Ectodermal cell (in vitro differentiated cells): ENCODE results near the gene PPM1H.

ENCODE experiments used
- H3K27ac ChIP-seq: 2 replicates; pipeline ENCODE4 v1.7.0; 2013; ENCODE audit warnings: mild to moderate bottlenecking, low read depth, low read length; ENCODE audit not compliant: insufficient read depth, poor library complexity, severe bottlenecking
- H3K27me3 ChIP-seq: 2 replicates; pipeline ENCODE4 v1.7.0; 2013; ENCODE audit warnings: mild to moderate bottlenecking, low read length; ENCODE audit not compliant: insufficient read depth, control insufficient read depth, poor library complexity, severe bottlenecking
- H3K36me3 ChIP-seq: one replicate; pipeline ENCODE4 v1.7.0; 2013; ENCODE audit warnings: low read length; ENCODE audit not compliant: control insufficient read depth, insufficient read depth
- H3K4me1 ChIP-seq: one replicate; pipeline ENCODE4 v1.7.0; 2013; ENCODE audit warnings: low read length; ENCODE audit not compliant: control insufficient read depth, insufficient read depth
- H3K4me3 ChIP-seq: 2 replicates; pipeline ENCODE4 v1.7.0; 2013; ENCODE audit warnings: low read depth, low read length, control low read depth; ENCODE audit not compliant: insufficient read depth
- H3K9me3 ChIP-seq: 2 replicates; pipeline ENCODE4 v1.7.0; 2013; ENCODE audit warnings: mild to moderate bottlenecking, low read length, moderate library complexity; ENCODE audit not compliant: control insufficient read depth
- WGBS, 2 experiments: methylation state at CpG; one replicate each; pipeline ENCODE4 v1.1.7; 2013; ENCODE audit warnings: missing lambda C conversion rate in 2 of 2; 5-methylcytosine and 5-hydroxymethylcytosine counted together

PPM1H gene

GRCh38 chr12:62631471-62632410, 303.2 kb downstream of the PPM1H start:
- Histone ChIP-seq H3K4me3 (peak overlapping the region; percentile 42), H3K27ac (no peak overlapping the region), H3K4me1 (peaks cover 21% of the 10 kb centered on the region), H3K27me3 (peaks cover 44% of the 10 kb centered on the region), H3K9me3 (no peaks in the 10 kb centered on the region), H3K36me3 (no peaks in the 10 kb centered on the region)
- WGBS, 2 experiments = 14 to 16% methylated on average over 58 of the region's 58 CpGs

GRCh38 chr12:62629971-62630739, 304.8 kb downstream of the PPM1H start:
- 43 to 51% methylated on average over 5 of the region's 5 CpGs for WGBS, 2 experiments
- Histone ChIP-seq H3K27me3 (peaks cover 44% of the 10 kb centered on the region), H3K9me3 (no peaks in the 10 kb centered on the region), H3K4me3 (no peak overlapping the region), H3K27ac (no peak overlapping the region), H3K36me3 (no peaks in the 10 kb centered on the region), H3K4me1 (peaks cover 22% of the 10 kb centered on the region)

- peaks cover 22% of the 10 kb centered on the region for H3K4me1 ChIP-seq
- peaks cover 44% of the 10 kb centered on the region for H3K27me3 ChIP-seq
- no peaks in the 10 kb centered on the region for H3K9me3 ChIP-seq
- H3K36me3 ChIP-seq = no peaks in the 10 kb centered on the region
- no peak overlapping the region for H3K27ac ChIP-seq
- 1 to 2% methylated on average over 4 of the region's 4 CpGs for WGBS, 2 experiments
- no peak overlapping the region for H3K4me3 ChIP-seq
These were observed 305.5 kb downstream of the PPM1H start for GRCh38 chr12:62629413-62629812.

- Histone ChIP-seq H3K4me1 (peaks cover 22% of the 10 kb centered on the region), H3K4me3 (no peak overlapping the region), H3K9me3 (no peaks in the 10 kb centered on the region), H3K27me3 (peaks cover 24% of the 10 kb centered on the region), H3K27ac (no peak overlapping the region), H3K36me3 (no peaks in the 10 kb centered on the region)
- WGBS, 2 experiments = 88 to 95% methylated on average over 2 of the region's 2 CpGs
These were observed 307.8 kb downstream of the PPM1H start for GRCh38 chr12:62627181-62627580.

- Histone ChIP-seq H3K4me3 (no peak overlapping the region), H3K9me3 (no peaks in the 10 kb centered on the region), H3K4me1 (peaks cover 13% of the 10 kb centered on the region), H3K27me3 (peaks cover 4% of the 10 kb centered on the region), H3K36me3 (no peaks in the 10 kb centered on the region), H3K27ac (no peak overlapping the region)
- WGBS, 2 experiments = 94 to 96% methylated on average over 2 of the region's 2 CpGs
These were observed 309.7 kb downstream of the PPM1H start for GRCh38 chr12:62625228-62625627.

GRCh38 chr12:62622177-62622576, 312.8 kb downstream of the PPM1H start:
- H3K9me3 ChIP-seq = no peaks in the 10 kb centered on the region

GRCh38 chr12:62621101-62621638, 313.8 kb downstream of the PPM1H start:
- no peaks in the 10 kb centered on the region for H3K27me3 ChIP-seq
- H3K27ac ChIP-seq = no peak overlapping the region
- no peaks in the 10 kb centered on the region for H3K36me3 ChIP-seq
- no peaks in the 10 kb centered on the region for H3K9me3 ChIP-seq
- H3K4me1 ChIP-seq = peaks cover 5% of the 10 kb centered on the region
- no peak overlapping the region for H3K4me3 ChIP-seq
- WGBS, 2 experiments = 83 to 86% methylated on average over 8 of the region's 8 CpGs

More at GRCh38 chr12:62622177-62622576, 312.8 kb downstream of the PPM1H start:
- Histone ChIP-seq H3K27me3 (no peaks in the 10 kb centered on the region), H3K4me3 (no peak overlapping the region), H3K36me3 (no peaks in the 10 kb centered on the region), H3K4me1 (peaks cover 5% of the 10 kb centered on the region), H3K27ac (no peak overlapping the region)
- 57 to 68% methylated on average over 2 of the region's 2 CpGs for WGBS, 2 experiments

GRCh38 chr12:62618930-62619329, 316.0 kb downstream of the PPM1H start:
- no peaks in the 10 kb centered on the region for H3K9me3 ChIP-seq
- H3K27ac ChIP-seq = no peak overlapping the region
- H3K27me3 ChIP-seq = no peaks in the 10 kb centered on the region
- WGBS, 2 experiments = 87 to 94% methylated on average over 2 of the region's 2 CpGs
- no peaks in the 10 kb centered on the region for H3K36me3 ChIP-seq
- no peak overlapping the region for H3K4me3 ChIP-seq
- no peaks in the 10 kb centered on the region for H3K4me1 ChIP-seq

- no peaks in the 10 kb centered on the region for H3K27me3 ChIP-seq
- no peak overlapping the region for H3K27ac ChIP-seq
- H3K4me1 ChIP-seq = no peaks in the 10 kb centered on the region
- H3K4me3 ChIP-seq = no peak overlapping the region
- H3K9me3 ChIP-seq = no peaks in the 10 kb centered on the region
- H3K36me3 ChIP-seq = no peaks in the 10 kb centered on the region
These were observed 316.6 kb downstream of the PPM1H start for GRCh38 chr12:62618319-62618718.

- 92 to 100% methylated on average over 1 of the region's 1 CpG for WGBS, 2 experiments
- Histone ChIP-seq H3K9me3 (no peaks in the 10 kb centered on the region), H3K4me3 (no peak overlapping the region), H3K27ac (no peak overlapping the region), H3K36me3 (no peaks in the 10 kb centered on the region), H3K4me1 (no peaks in the 10 kb centered on the region), H3K27me3 (no peaks in the 10 kb centered on the region)
These were observed 321.9 kb downstream of the PPM1H start for GRCh38 chr12:62613081-62613480.
